HG03460 (cell line): ENCODE measurements around the gene SORT1.
"Not testable (repeated sequence)": the region's sequence is repeated elsewhere in the genome, so short reads cannot be mapped to it uniquely, and the experiment has no call there.

Experiments used
- ATAC-seq: cut with Tn5 transposase; IDR thresholded peaks from one replicate; pipeline ENCODE4 v1.9.1; 2021; ENCODE audit not compliant: unreplicated experiment

The SORT1 gene

GRCh38 chr1:109398343-109399225 is 866 bp upstream of the SORT1 start:
- no peak for ATAC-seq

GRCh38 chr1:109396871-109397580 is 692 bp downstream of the SORT1 start:
- ATAC-seq: no peak

- no peak for ATAC-seq
Measured at GRCh38 chr1:109396513-109396839, 1.2 kb downstream of the SORT1 start.

DNA sequence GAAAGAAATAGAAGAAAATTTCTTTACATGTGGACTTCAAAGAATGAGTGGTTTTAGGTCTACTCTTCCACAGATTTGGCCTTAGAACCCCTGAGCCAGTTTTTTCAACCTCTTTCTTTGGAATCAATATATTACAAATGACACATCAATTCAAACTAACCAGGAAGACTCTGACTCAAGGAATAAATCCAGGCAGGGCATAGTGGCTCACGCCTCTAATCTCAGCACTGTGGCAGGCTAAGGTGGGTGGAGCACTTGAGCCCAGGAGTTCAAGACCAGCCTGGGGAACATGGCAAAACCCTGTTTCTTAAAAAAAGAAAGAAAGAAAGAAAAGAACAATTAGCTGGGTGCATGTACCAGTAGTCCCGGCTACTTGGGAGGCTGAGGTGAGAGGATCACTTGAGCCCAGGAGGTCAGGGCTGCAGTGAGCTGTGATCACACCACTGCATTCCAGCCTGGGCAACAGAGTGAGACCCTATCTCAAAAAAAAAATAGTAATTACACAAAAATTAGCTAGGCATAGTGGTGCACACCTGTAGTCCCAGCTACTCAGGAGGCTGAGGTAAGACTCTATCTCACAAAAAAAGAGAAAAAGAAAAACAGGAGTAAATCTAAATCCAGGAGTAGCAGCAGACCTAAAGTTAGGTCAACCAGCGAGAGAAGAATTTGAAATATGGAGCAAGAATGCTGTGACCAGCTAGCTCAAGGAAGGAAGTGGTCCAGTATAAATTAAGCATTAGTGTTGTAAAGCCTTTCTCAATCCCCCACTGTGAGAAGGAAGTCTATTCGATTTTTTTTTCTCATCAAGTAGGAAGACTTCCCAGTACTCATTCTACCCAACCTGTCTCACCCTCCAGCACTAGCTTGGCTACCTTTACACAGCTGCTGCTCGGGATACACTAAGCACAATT is 1.9 kb downstream of the SORT1 start:
- no peak for ATAC-seq

- ATAC-seq: not testable (repeated sequence)
Measured at GRCh38 chr1:109395282-109395599, 2.5 kb downstream of the SORT1 start.

DNA sequence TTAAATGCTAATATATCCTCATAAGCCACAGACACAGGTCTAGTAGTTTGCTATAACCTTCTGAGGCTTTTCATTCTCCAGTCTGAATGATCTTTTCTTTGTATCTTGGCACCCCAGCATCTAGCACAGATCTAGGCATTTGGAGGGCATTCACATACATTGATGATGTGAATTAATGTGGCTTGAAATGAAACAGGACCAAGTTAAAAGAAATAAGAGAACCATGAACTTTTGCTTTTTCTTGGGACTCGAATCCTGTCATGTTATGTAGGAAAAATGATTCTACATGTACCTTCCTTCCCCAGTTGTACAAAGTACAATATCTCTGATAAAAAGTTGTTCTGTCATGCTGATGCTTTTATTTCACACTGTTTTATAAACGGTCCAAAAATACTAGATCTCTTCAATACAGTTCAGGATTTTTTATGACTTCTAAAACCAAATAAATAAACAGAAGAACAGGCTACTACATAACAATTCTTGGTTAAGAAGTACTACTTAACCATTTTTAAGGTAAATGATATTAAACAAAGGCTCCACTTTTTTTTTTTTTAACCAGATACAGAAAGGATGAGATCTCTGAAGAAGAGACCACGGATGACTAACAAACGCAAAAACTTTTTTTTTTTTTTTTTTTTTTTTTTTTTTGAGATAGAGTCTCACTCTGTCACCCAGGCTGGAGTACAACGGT is 3.0 kb downstream of the SORT1 start:
- ATAC-seq: no peak

DNA sequence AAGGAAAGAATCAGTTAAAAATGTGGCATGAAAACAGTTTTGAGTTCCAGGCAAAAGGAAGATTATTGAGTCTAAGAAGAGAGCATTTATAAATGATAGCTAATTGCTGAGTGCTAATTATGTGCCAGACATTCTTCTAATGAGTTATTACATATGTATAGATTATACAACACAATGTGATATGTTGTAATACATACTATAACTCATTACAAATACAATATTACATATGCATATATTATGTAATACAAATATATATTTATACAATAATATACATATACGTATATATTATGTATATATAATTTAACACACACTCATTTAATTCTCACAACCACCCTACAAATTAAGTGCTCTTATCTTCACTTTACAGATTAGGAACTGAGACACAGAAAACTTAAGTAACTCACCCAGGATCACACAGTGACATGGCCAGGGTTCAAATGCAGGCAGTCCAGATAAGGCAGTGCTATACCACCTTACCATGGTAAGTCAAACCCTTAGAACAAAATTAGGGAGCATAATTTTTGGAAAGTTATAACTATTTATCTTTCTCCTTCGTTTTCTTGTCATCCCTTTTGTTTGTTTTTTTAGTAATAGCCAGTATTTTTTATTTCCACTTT is 4.0 kb downstream of the SORT1 start:
- ATAC-seq: no peak

DNA sequence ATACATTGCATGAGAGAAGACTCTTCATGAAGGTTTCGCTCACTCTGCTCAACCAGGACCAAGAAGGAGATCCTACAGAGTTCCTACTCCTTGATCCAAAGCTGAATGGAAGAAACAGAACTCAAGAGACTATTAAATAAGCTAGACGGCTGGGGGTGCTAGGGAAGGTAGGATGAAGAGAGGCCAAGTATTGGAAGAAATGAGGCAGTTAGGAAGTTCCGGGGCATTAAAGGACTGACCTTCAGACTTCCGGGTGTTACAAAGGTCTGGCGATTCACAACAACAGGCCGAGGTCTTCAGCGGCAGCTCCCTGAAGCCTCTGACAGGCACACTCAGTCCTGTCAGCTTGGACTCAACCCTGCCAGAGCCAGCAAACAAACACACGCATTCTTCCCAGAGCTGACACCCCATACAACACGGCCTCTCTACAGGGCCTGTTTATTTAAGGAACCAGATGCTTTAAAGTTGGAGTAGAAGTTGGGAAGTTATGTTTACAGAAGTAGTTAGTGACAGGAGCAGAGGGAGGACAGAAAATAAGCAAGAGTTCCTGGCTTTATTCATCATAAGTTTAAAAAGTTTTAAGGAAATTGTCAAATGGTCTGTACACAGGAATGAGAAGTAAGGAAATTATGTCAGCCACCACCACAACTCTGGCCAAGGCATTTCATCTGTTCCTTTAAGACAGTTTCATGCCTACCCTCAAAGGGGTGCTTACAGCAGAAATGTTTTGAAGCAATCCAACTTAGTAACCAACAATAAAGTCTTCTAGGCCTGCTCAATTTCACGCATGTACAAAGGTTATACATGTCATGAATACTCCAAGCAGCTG is 4.7 kb downstream of the SORT1 start:
- no peak for ATAC-seq

- peak; percentile 14 for ATAC-seq
Measured at GRCh38 chr1:109392037-109392787, 5.5 kb downstream of the SORT1 start.

DNA sequence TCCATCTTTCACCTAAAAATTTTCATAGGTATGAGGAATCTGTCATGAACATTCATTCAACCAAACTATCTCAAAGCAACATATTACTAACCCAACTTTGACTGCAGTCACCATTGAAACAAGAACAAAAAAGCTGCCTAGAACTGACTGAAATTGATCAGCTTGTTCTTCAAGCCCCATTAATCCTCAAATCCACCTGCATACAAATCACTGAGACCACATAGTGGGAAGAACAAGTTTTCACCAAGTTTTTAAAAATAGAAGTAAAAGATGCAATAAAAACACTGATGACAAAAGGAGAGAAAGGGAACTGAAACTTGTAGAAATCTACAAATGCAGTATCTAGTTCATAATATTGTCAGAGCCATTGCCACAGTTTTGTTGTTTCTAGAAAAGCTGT is 6.1 kb downstream of the SORT1 start:
- peak; percentile 84 for ATAC-seq

GRCh38 chr1:109391157-109391556 is 6.6 kb downstream of the SORT1 start:
- no peak for ATAC-seq

DNA sequence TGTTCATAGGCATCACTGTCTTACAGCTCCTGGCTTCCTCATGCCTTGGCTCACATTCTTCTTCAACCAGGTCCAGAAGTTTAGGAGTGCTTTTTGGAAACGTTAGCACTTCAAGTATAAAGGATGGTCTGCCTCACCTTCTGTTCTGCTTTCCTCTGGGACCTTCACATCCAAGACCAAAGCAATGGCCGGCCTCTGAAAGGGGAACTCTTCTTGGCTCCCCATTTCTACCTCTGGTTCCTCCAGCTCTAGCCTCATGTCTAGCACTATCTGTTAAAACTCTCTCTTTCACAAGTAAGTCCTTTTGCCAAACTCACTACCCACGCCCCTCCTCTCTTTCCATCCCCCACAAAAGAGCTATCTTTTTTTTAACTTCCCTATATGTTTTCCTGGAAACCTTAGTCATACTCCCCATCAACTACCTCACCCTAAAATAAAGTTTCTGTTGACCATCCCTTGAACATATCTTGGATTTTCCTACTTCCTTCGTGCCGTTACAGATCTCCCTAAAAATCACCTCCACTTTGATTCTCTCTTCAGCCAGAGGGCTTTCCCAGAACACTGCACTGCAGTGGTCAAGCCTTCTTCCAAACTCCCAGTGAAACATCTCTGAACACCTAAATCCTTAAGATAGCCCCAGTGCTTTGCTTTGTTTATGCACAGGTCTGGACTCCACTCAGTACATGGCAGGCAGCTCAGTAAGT is 7.9 kb downstream of the SORT1 start:
- ATAC-seq: no peak

- ATAC-seq: no peak
Measured at GRCh38 chr1:109388884-109389637, 8.7 kb downstream of the SORT1 start.

DNA sequence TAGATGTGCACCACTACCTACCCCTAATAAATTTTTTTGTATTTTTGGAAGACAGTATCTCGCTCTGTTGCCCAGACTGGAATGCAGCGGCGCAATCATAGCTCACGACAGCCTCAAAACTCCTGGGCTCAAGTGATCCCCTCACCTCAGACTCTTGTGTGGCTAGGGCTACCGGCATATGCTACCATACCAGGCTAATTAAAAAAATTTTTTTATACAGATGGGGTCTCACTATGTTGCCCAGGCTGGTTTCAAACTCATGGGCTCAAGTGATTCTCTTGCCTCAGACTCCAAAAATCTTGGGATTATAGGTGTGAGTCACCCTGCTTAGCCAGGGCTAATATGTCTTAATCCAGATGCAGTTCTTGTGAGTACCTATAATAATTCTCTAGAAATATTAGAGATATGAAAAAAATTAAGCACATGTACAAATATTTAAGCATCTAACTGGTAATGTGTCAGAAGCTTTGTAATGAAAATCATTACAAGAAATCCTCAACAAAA is 9.5 kb downstream of the SORT1 start:
- no peak for ATAC-seq

DNA sequence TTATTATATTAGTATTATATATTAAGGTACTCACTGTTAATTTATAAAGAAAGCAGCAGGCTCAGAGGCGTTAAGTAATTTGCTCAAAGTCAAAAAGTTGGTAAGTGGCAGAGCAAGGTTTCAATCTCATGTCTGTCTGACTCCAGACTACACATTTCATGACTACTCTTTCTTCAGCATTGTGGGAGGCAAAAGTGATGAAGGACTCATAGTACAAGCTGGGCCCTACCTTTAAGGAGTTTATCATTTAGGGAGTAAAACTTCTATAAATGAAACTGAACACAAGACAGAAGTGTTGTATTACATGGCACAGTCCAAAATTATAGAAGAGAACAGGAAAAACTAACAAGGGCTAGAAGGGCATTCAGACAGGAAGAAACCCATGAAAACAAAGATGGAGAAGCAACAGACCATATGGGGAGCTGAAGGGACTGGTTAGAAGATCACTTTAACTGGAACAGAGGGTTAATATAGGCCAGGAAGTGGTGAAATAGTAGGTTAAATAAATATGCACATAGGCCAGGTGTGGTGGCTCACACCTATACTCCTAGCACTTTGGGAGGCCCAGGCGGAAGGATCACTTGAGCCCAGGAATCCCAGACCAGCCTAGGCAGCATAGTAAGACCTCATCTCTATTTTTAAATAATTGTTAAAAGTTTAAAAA is 11.5 kb downstream of the SORT1 start:
- ATAC-seq: no peak

GRCh38 chr1:109385417-109385816 is 12.3 kb downstream of the SORT1 start:
- ATAC-seq: no peak

- no peak for ATAC-seq
Measured at GRCh38 chr1:109383854-109384253, 13.9 kb downstream of the SORT1 start.
